WTC11 (cell line): ENCODE measurements around the gene PPFIBP2.

Source experiments
- CBFB ChIP-seq: sonication (generic); formaldehyde crosslinking; IDR thresholded peaks from 2 replicates; pipeline ENCODE4 v1.8.1; 2022; ENCODE audit warnings: mild to moderate bottlenecking, low read depth, missing genetic modification reagents
- CTCF ChIP-seq: fragments of 200-600 bp; IDR thresholded peaks from 2 replicates; pipeline ENCODE4 v1.8.0; 2022; ENCODE audit warnings: antibody characterized with exemption
- ERG ChIP-seq: fragments of 250-450 bp; sonication (Bioruptor Pico); IDR thresholded peaks from 2 replicates; pipeline ENCODE4 v1.8.0; 2021; ENCODE audit warnings: mild to moderate bottlenecking
- FOXK1 ChIP-seq: sonication (generic); formaldehyde crosslinking; IDR thresholded peaks from 2 replicates; pipeline ENCODE4 v1.8.0; 2022; ENCODE audit warnings: mild to moderate bottlenecking, moderate library complexity, missing genetic modification reagents
- HMGA2 ChIP-seq: fragments of 250-450 bp; sonication (Bioruptor Pico); IDR thresholded peaks from 2 replicates; pipeline ENCODE4 v1.4.0; 2021; ENCODE audit warnings: mild to moderate bottlenecking, moderate library complexity
- HMGXB4 ChIP-seq: sonication (generic); formaldehyde crosslinking; IDR thresholded peaks from 2 replicates; pipeline ENCODE4 v1.8.1; 2023; ENCODE audit warnings: mild to moderate bottlenecking, moderate library complexity, missing genetic modification reagents
- IRF1 ChIP-seq: sonication (generic); formaldehyde crosslinking; IDR thresholded peaks from 2 replicates; pipeline ENCODE4 v1.8.0; 2023; ENCODE audit warnings: missing genetic modification reagents
- MAX ChIP-seq: sonication (generic); formaldehyde crosslinking; IDR thresholded peaks from 2 replicates; pipeline ENCODE4 v1.8.0; 2022; ENCODE audit warnings: mild to moderate bottlenecking, missing genetic modification reagents
- TEAD4 ChIP-seq: sonication (generic); formaldehyde crosslinking; IDR thresholded peaks from 2 replicates; pipeline ENCODE4 v1.8.0; 2022; ENCODE audit warnings: mild to moderate bottlenecking, missing genetic modification reagents
- ZNF121 ChIP-seq: sonication (generic); formaldehyde crosslinking; IDR thresholded peaks from 2 replicates; pipeline ENCODE4 v1.8.0; 2023; ENCODE audit warnings: missing genetic modification reagents
- ZNF138 ChIP-seq: sonication (generic); formaldehyde crosslinking; conservative IDR thresholded peaks from 2 replicates; pipeline ENCODE4 v1.8.1; 2022; ENCODE audit warnings: mild to moderate bottlenecking, moderate library complexity, missing genetic modification reagents
- ZNF512 ChIP-seq: sonication (generic); formaldehyde crosslinking; IDR thresholded peaks from 2 replicates; pipeline ENCODE4 v1.8.1; 2022; ENCODE audit warnings: missing genetic modification reagents, borderline replicate concordance

- TF ChIP-seq HMGA2 (no peak), MAX (CRISPR knock-in tag) (no peak), HMGXB4 (no peak), IRF1 (CRISPR knock-in tag) (no peak), ZNF512 (CRISPR knock-in tag) (no peak), CTCF (no peak), ERG (CRISPR knock-in tag) (no peak), FOXK1 (CRISPR knock-in tag) (no peak), ZNF138 (CRISPR knock-in tag) (no peak), CBFB (CRISPR knock-in tag) (no peak), ZNF121 (CRISPR knock-in tag) (no peak), TEAD4 (no peak)
Measured at GRCh38 chr11:7545611-7546010, 31.8 kb downstream of the PPFIBP2 start.
